Ectodermal cell (in vitro differentiated cells): ENCODE results near the gene RPP30. TPM values are rescaled to one million over a fixed set of nuclear protein-coding genes. Genes with fewer than 3 reads are reported as not detected.

ENCODE experiments used
- H3K27ac ChIP-seq: 2 replicates; pipeline ENCODE4 v1.7.0; 2013; ENCODE audit warnings: mild to moderate bottlenecking, low read depth, low read length; ENCODE audit not compliant: insufficient read depth, poor library complexity, severe bottlenecking
- H3K27me3 ChIP-seq: 2 replicates; pipeline ENCODE4 v1.7.0; 2013; ENCODE audit warnings: mild to moderate bottlenecking, low read length; ENCODE audit not compliant: insufficient read depth, control insufficient read depth, poor library complexity, severe bottlenecking
- H3K36me3 ChIP-seq: one replicate; pipeline ENCODE4 v1.7.0; 2013; ENCODE audit warnings: low read length; ENCODE audit not compliant: control insufficient read depth, insufficient read depth
- H3K4me1 ChIP-seq: one replicate; pipeline ENCODE4 v1.7.0; 2013; ENCODE audit warnings: low read length; ENCODE audit not compliant: control insufficient read depth, insufficient read depth
- H3K4me3 ChIP-seq: 2 replicates; pipeline ENCODE4 v1.7.0; 2013; ENCODE audit warnings: low read depth, low read length, control low read depth; ENCODE audit not compliant: insufficient read depth
- H3K9me3 ChIP-seq: 2 replicates; pipeline ENCODE4 v1.7.0; 2013; ENCODE audit warnings: mild to moderate bottlenecking, low read length, moderate library complexity; ENCODE audit not compliant: control insufficient read depth
- WGBS, 2 experiments: methylation state at CpG; one replicate each; pipeline ENCODE4 v1.1.7; 2013; ENCODE audit warnings: missing lambda C conversion rate in 2 of 2; 5-methylcytosine and 5-hydroxymethylcytosine counted together
- polyA plus RNA-seq, 4 experiments: library from polyadenylated mRNA; stranded (reverse); fragments of 50-300 nt; gene quantifications; one replicate each; pipeline ENCODE4 v1.2.3, GENCODE V29; 2013

RPP30 gene
- polyA plus RNA-seq (2013, experiment 1 of 4) = 69.7 TPM
- polyA plus RNA-seq (2013, experiment 2 of 4) = 71.0 TPM
- 76.1 TPM for polyA plus RNA-seq (2013, experiment 3 of 4)
- polyA plus RNA-seq (2013, experiment 4 of 4) = 77.4 TPM

GRCh38 chr10:90871766-90872647, at the start of gene RPP30:
Gene RPP30, plus strand, starts transcription at chr10:90871974. Its CDS starts 13 bp downstream, at chr10:90871987.
- 1 to 2% methylated on average over 43 of the region's 43 CpGs for WGBS, 2 experiments
- peak within 1 kb of the TSS; percentile 93 for H3K4me3 ChIP-seq
- no peaks in the 10 kb centered on the region for H3K27me3 ChIP-seq
- peaks cover 6% of the 10 kb centered on the region for H3K4me1 ChIP-seq
- peaks cover 2% of the 10 kb centered on the region for H3K9me3 ChIP-seq
- no peak within 1 kb of the TSS for H3K27ac ChIP-seq
- H3K36me3 ChIP-seq = peaks cover 16% of the 10 kb centered on the region

GRCh38 chr10:90822508-90822907, 49.3 kb upstream of the RPP30 start:
- WGBS, 2 experiments = 86 to 96% methylated on average over 1 of the region's 1 CpG
- peaks cover 6% of the 10 kb centered on the region for H3K4me1 ChIP-seq
- H3K36me3 ChIP-seq = no peaks in the 10 kb centered on the region
- H3K4me3 ChIP-seq = no peak overlapping the region
- H3K9me3 ChIP-seq = no peaks in the 10 kb centered on the region
- no peaks in the 10 kb centered on the region for H3K27me3 ChIP-seq
- no peak overlapping the region for H3K27ac ChIP-seq

- no peaks in the 10 kb centered on the region for H3K36me3 ChIP-seq
- H3K27me3 ChIP-seq = no peaks in the 10 kb centered on the region
- H3K4me1 ChIP-seq = no peaks in the 10 kb centered on the region
- no peaks in the 10 kb centered on the region for H3K9me3 ChIP-seq
- H3K4me3 ChIP-seq = no peak overlapping the region
- H3K27ac ChIP-seq = no peak overlapping the region
- WGBS, 2 experiments = 92 to 96% methylated on average over 17 of the region's 17 CpGs
Measured at GRCh38 chr10:90832111-90832510, 39.7 kb upstream of the RPP30 start.

GRCh38 chr10:90834326-90834725, 37.4 kb upstream of the RPP30 start:
- Histone ChIP-seq H3K4me1 (no peaks in the 10 kb centered on the region), H3K27ac (no peak overlapping the region), H3K4me3 (no peak overlapping the region), H3K27me3 (no peaks in the 10 kb centered on the region), H3K9me3 (no peaks in the 10 kb centered on the region), H3K36me3 (no peaks in the 10 kb centered on the region)
- 93 to 94% methylated on average over 3 of the region's 3 CpGs for WGBS, 2 experiments

GRCh38 chr10:90837486-90837885, 34.3 kb upstream of the RPP30 start:
- H3K27ac ChIP-seq = no peak overlapping the region
- no peaks in the 10 kb centered on the region for H3K36me3 ChIP-seq
- no peak overlapping the region for H3K4me3 ChIP-seq
- WGBS, 2 experiments = 95 to 98% methylated on average over 1 of the region's 1 CpG
- no peaks in the 10 kb centered on the region for H3K4me1 ChIP-seq
- H3K9me3 ChIP-seq = no peaks in the 10 kb centered on the region
- no peaks in the 10 kb centered on the region for H3K27me3 ChIP-seq

- 93 to 96% methylated on average over 1 of the region's 1 CpG for WGBS, 2 experiments
- H3K4me3 ChIP-seq = no peak overlapping the region
- H3K4me1 ChIP-seq = no peaks in the 10 kb centered on the region
Measured at GRCh38 chr10:90842725-90843124, 29.0 kb upstream of the RPP30 start.

GRCh38 chr10:90845726-90846125, 26.0 kb upstream of the RPP30 start:
- no peaks in the 10 kb centered on the region for H3K9me3 ChIP-seq

More at GRCh38 chr10:90842725-90843124, 29.0 kb upstream of the RPP30 start:
- no peaks in the 10 kb centered on the region for H3K36me3 ChIP-seq
- no peaks in the 10 kb centered on the region for H3K9me3 ChIP-seq
- H3K27me3 ChIP-seq = no peaks in the 10 kb centered on the region
- no peak overlapping the region for H3K27ac ChIP-seq

GRCh38 chr10:90846746-90847145, 25.0 kb upstream of the RPP30 start:
- no peaks in the 10 kb centered on the region for H3K4me1 ChIP-seq
- no peaks in the 10 kb centered on the region for H3K27me3 ChIP-seq
- no peak overlapping the region for H3K27ac ChIP-seq
- WGBS, 2 experiments = 81 to 86% methylated on average over 1 of the region's 1 CpG
- H3K9me3 ChIP-seq = no peaks in the 10 kb centered on the region
- H3K36me3 ChIP-seq = no peaks in the 10 kb centered on the region
- no peak overlapping the region for H3K4me3 ChIP-seq

More at GRCh38 chr10:90845726-90846125, 26.0 kb upstream of the RPP30 start:
- WGBS, 2 experiments = 85 to 93% methylated on average over 3 of the region's 3 CpGs
- Histone ChIP-seq H3K27me3 (no peaks in the 10 kb centered on the region), H3K4me3 (no peak overlapping the region), H3K36me3 (no peaks in the 10 kb centered on the region), H3K27ac (no peak overlapping the region), H3K4me1 (no peaks in the 10 kb centered on the region)

GRCh38 chr10:90847436-90847835, 24.3 kb upstream of the RPP30 start:
- no peaks in the 10 kb centered on the region for H3K27me3 ChIP-seq
- H3K4me1 ChIP-seq = no peaks in the 10 kb centered on the region
- 91 to 95% methylated on average over 1 of the region's 1 CpG for WGBS, 2 experiments
- H3K36me3 ChIP-seq = no peaks in the 10 kb centered on the region
- H3K4me3 ChIP-seq = no peak overlapping the region
- H3K27ac ChIP-seq = no peak overlapping the region
- no peaks in the 10 kb centered on the region for H3K9me3 ChIP-seq

- no peak overlapping the region for H3K27ac ChIP-seq
- no peaks in the 10 kb centered on the region for H3K36me3 ChIP-seq
- H3K4me3 ChIP-seq = no peak overlapping the region
- no CpG with 5 or more reads among the region's 1 CpG for WGBS, 2 experiments
- peaks cover 3% of the 10 kb centered on the region for H3K27me3 ChIP-seq
- no peaks in the 10 kb centered on the region for H3K4me1 ChIP-seq
- H3K9me3 ChIP-seq = no peaks in the 10 kb centered on the region
Measured at GRCh38 chr10:90849956-90850749, 21.6 kb upstream of the RPP30 start.
